Measurements from ENCODE around the gene SEMA5A.
A peak's percentile ranks its signal among the peaks of the same experiment; 100 is the strongest.

The SEMA5A gene

GRCh38 chr5:9549941-9550340, 4.1 kb upstream of the SEMA5A start:
- DNase-seq (ENCODE audit: low spot score), result no peak

- no peak for DNase-seq (ENCODE audit: low spot score)
Measured at GRCh38 chr5:9547122-9547947, 1.5 kb upstream of the SEMA5A start.

GRCh38 chr5:9545136-9545991, 511 bp downstream of the SEMA5A start:
- DNase-seq (ENCODE audit: low spot score), result no peak

GRCh38 chr5:9544502-9545135, 1.3 kb downstream of the SEMA5A start:
- peak; percentile 44 for DNase-seq (ENCODE audit: low spot score)

- no peak for DNase-seq (ENCODE audit: low spot score)
Measured at GRCh38 chr5:9544056-9544455, 1.8 kb downstream of the SEMA5A start.

- no peak for DNase-seq (ENCODE audit: low spot score)
Measured at GRCh38 chr5:9543311-9543920, 2.5 kb downstream of the SEMA5A start.

- DNase-seq (ENCODE audit: low spot score), result no peak
Measured at GRCh38 chr5:9540791-9541190, 5.1 kb downstream of the SEMA5A start.

- DNase-seq (ENCODE audit: low spot score), result no peak
Measured at GRCh38 chr5:9538504-9538903, 7.4 kb downstream of the SEMA5A start.

GRCh38 chr5:9537223-9538141, 8.4 kb downstream of the SEMA5A start:
- no peak for DNase-seq (ENCODE audit: low spot score)

- DNase-seq (ENCODE audit: low spot score), result no peak
Measured at GRCh38 chr5:9536717-9537116, 9.2 kb downstream of the SEMA5A start.

- no peak for DNase-seq (ENCODE audit: low spot score)
Measured at GRCh38 chr5:9534881-9535517, 10.9 kb downstream of the SEMA5A start.

- no peak for DNase-seq (ENCODE audit: low spot score)
Measured at GRCh38 chr5:9533562-9534364, 12.1 kb downstream of the SEMA5A start.

- DNase-seq (ENCODE audit: low spot score), result no peak
Measured at GRCh38 chr5:9533096-9533495, 12.8 kb downstream of the SEMA5A start.

GRCh38 chr5:9529513-9529912, 16.4 kb downstream of the SEMA5A start:
- DNase-seq (ENCODE audit: low spot score), result no peak

- DNase-seq (ENCODE audit: low spot score), result no peak
Measured at GRCh38 chr5:9529041-9529480, 16.8 kb downstream of the SEMA5A start.

- DNase-seq (ENCODE audit: low spot score), result no peak
Measured at GRCh38 chr5:9524941-9525340, 20.9 kb downstream of the SEMA5A start.

GRCh38 chr5:9523090-9523823, 22.6 kb downstream of the SEMA5A start:
- no peak for DNase-seq (ENCODE audit: low spot score)

- no peak for DNase-seq (ENCODE audit: low spot score)
Measured at GRCh38 chr5:9519537-9519936, 26.3 kb downstream of the SEMA5A start.

- DNase-seq (ENCODE audit: low spot score), result no peak
Measured at GRCh38 chr5:9516591-9516990, 29.3 kb downstream of the SEMA5A start.
